Endothelial cell of umbilical vein (primary cell): ENCODE data around the gene GPX1. TPM values are rescaled to one million over a fixed set of nuclear protein-coding genes. Genes with fewer than 3 reads are reported as not detected.
"Not testable (repeated sequence)": the region's sequence is repeated elsewhere in the genome, so short reads cannot be mapped to it uniquely, and the experiment has no call there.

Experiments used
- BruUV-seq: library from RNA; stranded (reverse); fragments of 400-500 nt; replicated peaks from 2 replicates; lab custom pipeline; 2021; lab: Mats Ljungman, UMichigan
- CTCF ChIA-PET: fragments of 300-600, 350-600 bp; sonication (Branson Sonifier 250); formaldehyde crosslinking; loops from one replicate; lab custom pipeline; 2021; ENCODE audit warnings: antibody characterized with exemption, inconsistent platforms; lab: Charles Lee
- POLR2A ChIA-PET: fragments of 300-600, 350-600 bp; sonication (Branson Sonifier 250); formaldehyde crosslinking; loops from one replicate; lab custom pipeline; 2021; ENCODE audit warnings: antibody characterized with exemption, inconsistent platforms; lab: Charles Lee
- DNase-seq: peaks from one replicate; pipeline ENCODE4 v3.0.0-alpha.2; 2011; ENCODE audit warnings: low read depth, low spot score
- FAIRE-seq: peaks from 2 replicates; lab custom pipeline; 2011; peaks lifted over from hg19 to GRCh38; lab: Jason Lieb, UNC
- H2AFZ ChIP-seq: 2 replicates; pipeline ENCODE4 v1.6.0; 2012; ENCODE audit warnings: low read depth, low read length, control low read depth, inconsistent platforms
- H3K27ac ChIP-seq: 2 replicates; pipeline ENCODE4 v1.5.1; 2011; ENCODE audit warnings: low read depth, mild to moderate bottlenecking, control low read depth, low read length, moderate library complexity; ENCODE audit not compliant: insufficient read depth
- H3K27me3 ChIP-seq, 2 experiments: 2 replicates each; pipeline versions ENCODE4 v1.6.0 to v1.6.1; 2011; ENCODE audit warnings: low read length in 2 of 2, mixed read lengths in 1 of 2; ENCODE audit not compliant: control insufficient read depth in 2 of 2, insufficient read depth in 2 of 2
- H3K36me3 ChIP-seq, 2 experiments: 2 replicates in 1 of 2; 3 replicates in 1 of 2; pipeline ENCODE4 v1.5.1; 2011; ENCODE audit warnings: low read length in 2 of 2, mild to moderate bottlenecking in 1 of 2, moderate library complexity in 1 of 2; ENCODE audit not compliant: control insufficient read depth in 2 of 2, insufficient read depth in 2 of 2; ENCODE audit errors: extremely low read depth in 1 of 2
- H3K4me1 ChIP-seq: 3 replicates; pipeline ENCODE4 v1.5.1; 2011; ENCODE audit warnings: mild to moderate bottlenecking, low read length; ENCODE audit not compliant: control insufficient read depth, insufficient read depth; ENCODE audit errors: extremely low read depth
- H3K4me2 ChIP-seq: 2 replicates; pipeline ENCODE4 v1.6.1; 2011; ENCODE audit warnings: low read length, control low read depth, mixed read lengths; ENCODE audit not compliant: insufficient read depth
- H3K4me3 ChIP-seq, 3 experiments: fragments of 200-600 bp in 1 of 3; sonication (generic), shearing (Covaris generic) in 1 of 3; replicated peaks in 1 of 3; 2 replicates each; pipeline ENCODE4 v1.5.1; 2011 to 2016; ENCODE audit warnings: control low read depth in 3 of 3, low read length in 3 of 3, mild to moderate bottlenecking in 2 of 3, inconsistent platforms in 1 of 3, low read depth in 1 of 3, moderate library complexity in 1 of 3; ENCODE audit not compliant: insufficient read depth in 1 of 3
- H3K79me2 ChIP-seq: 2 replicates; pipeline ENCODE4 v1.6.0; 2012; ENCODE audit warnings: low read length, inconsistent platforms; ENCODE audit not compliant: control insufficient read depth, insufficient read depth
- H3K9ac ChIP-seq: replicated peaks from 2 replicates; pipeline ENCODE3; 2011; ENCODE audit warnings: low read length, control low read depth; ENCODE audit not compliant: insufficient read depth; ENCODE audit errors: extremely low read depth
- H3K9me1 ChIP-seq: replicated peaks from 3 replicates; pipeline ENCODE4 v1.6.0; 2011; ENCODE audit warnings: mild to moderate bottlenecking, low read length; ENCODE audit not compliant: control insufficient read depth, insufficient read depth; ENCODE audit errors: extremely low read depth
- H3K9me3 ChIP-seq: replicated peaks from 2 replicates; pipeline ENCODE4 v1.5.1; 2012; ENCODE audit warnings: low read length, inconsistent platforms; ENCODE audit not compliant: control insufficient read depth, insufficient read depth
- H4K20me1 ChIP-seq: replicated peaks from 2 replicates; pipeline ENCODE3; 2011; ENCODE audit warnings: mild to moderate bottlenecking, low read length; ENCODE audit not compliant: control insufficient read depth, insufficient read depth; ENCODE audit errors: extremely low read depth
- EZH2 ChIP-seq: IDR thresholded peaks from 2 replicates; pipeline ENCODE4 v1.6.1; 2012; ENCODE audit warnings: borderline replicate concordance, low read depth, mild to moderate bottlenecking, moderate library complexity, low read length, inconsistent platforms; ENCODE audit not compliant: severe bottlenecking
- FOS ChIP-seq: IDR thresholded peaks from 2 replicates; pipeline ENCODE4 v1.6.1; 2011; ENCODE audit warnings: mild to moderate bottlenecking, low read length, moderate library complexity, borderline replicate concordance; ENCODE audit not compliant: insufficient read depth
- GATA2 ChIP-seq: IDR thresholded peaks from 2 replicates; pipeline ENCODE4 v1.7.0; 2011; ENCODE audit warnings: low read depth, mild to moderate bottlenecking, moderate library complexity, mixed read lengths, low read length; ENCODE audit not compliant: insufficient read length, insufficient read depth
- JUN ChIP-seq: IDR thresholded peaks from 2 replicates; pipeline ENCODE4 v1.6.1; 2011; ENCODE audit warnings: borderline replicate concordance, low read depth; ENCODE audit not compliant: insufficient read length, insufficient read depth
- MAX ChIP-seq: IDR thresholded peaks from 2 replicates; pipeline ENCODE4 v1.6.1; 2011; ENCODE audit not compliant: insufficient read depth, insufficient read length
- POLR2A ChIP-seq: IDR thresholded peaks from 2 replicates; pipeline ENCODE4 v1.6.1; 2012; ENCODE audit warnings: low read depth, mild to moderate bottlenecking, control low read depth, low read length
- dilution Hi-C: fragments of 300-500 bp; cut with MboI; formaldehyde crosslinking; loops from one replicate; pipeline ENCODE4 v1.15.0; 2019; ENCODE audit warnings: low sequenced_read_pairs; ENCODE audit not compliant: extremely low pct_ligation_motif_present
- intact Hi-C: fragments of 100-400 bp; cut with micrococcal nuclease; formaldehyde crosslinking; loops from one replicate; pipeline ENCODE4 v1.10.0; 2022
- polyA plus RNA-seq, 4 experiments: library from polyadenylated mRNA; depleted of rRNA in 3 of 4; stranded (reverse) in 3 of 4; unstranded in 1 of 4; fragments of >200 nt; gene quantifications; 2 replicates each; pipeline versions ENCODE4 v1.2.1 to v1.2.3, GENCODE V29; 2011 to 2012; ENCODE audit warnings: missing spikeins in 1 of 4
- total RNA-seq: library from RNA; stranded (reverse); gene quantifications from 2 replicates; pipeline ENCODE4 v1.2.3, GENCODE V29; 2021

The GPX1 gene
- total and polyA plus RNA-seq, 2 donors (not counting 3 experiments of a cell fraction or from before 2014, with no cell fraction given): 461 to 1,348 TPM

DNA sequence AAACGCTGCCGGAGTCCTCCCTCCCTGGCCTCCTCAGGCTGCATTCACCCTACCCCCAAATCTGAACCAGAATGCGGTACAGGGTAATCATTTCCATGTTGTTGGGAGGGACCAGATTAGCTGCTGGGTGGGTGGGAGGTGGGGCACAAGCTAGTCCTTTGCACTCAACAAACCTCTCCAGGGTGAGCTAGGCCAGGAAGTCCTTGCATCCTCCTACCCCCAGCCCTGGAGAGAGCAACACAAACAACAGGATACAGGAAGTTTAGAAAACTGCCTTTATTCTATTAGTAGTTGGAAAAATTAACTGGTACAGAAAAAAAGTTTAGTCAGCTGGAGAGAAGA, 702 bp upstream of the GPX1 start:
- Histone ChIP-seq H3K9me1 (no peaks in the 10 kb centered on the region), H3K4me1 (peaks cover 31% of the 10 kb centered on the region), H3K9ac (peak overlapping the region; percentile 32), H4K20me1 (no peaks in the 10 kb centered on the region), H3K27me3 (no peaks in the 10 kb centered on the region), H3K4me3 (peak overlapping the region in 1 of 3 experiments; percentile 20), H2AFZ (no peak overlapping the region), H3K4me2 (peak overlapping the region; percentile 67), H3K36me3 (peaks cover 15 to 22% of the 10 kb centered on the region in 2 experiments), H3K9me3 (no peaks in the 10 kb centered on the region), H3K27ac (peak overlapping the region; percentile 66), H3K79me2 (peaks cover 29% of the 10 kb centered on the region)
- intact Hi-C loops (loop anchor here (1.0 kb wide), 3 partner anchors 14 to 53 kb away; partner anchors contain the start of genes TCTA and USP4), dilution Hi-C loops (no loop called here)
- no peak for TF ChIP-seq POLR2A
- no peak for TF ChIP-seq EZH2
- no peak for TF ChIP-seq MAX
- TF ChIP-seq GATA2: no peak
- FAIRE-seq (peak; percentile 84), DNase-seq (peak; percentile 79)
- CTCF ChIA-PET: interaction anchor here (0.9 to 8.2 kb wide), 9 partner anchors 11 to 188 kb away, joined by 3 to 68 read pairs (median 4); partner anchors contain the start of genes KLHDC8B, NICN1, RHOA and TCTA
- POLR2A ChIA-PET: interaction anchor here (0.8 to 3.7 kb wide), 3 partner anchors 14 to 70 kb away, joined by 4 to 39 read pairs (median 9); partner anchors contain the start of genes NICN1 and USP4
- BruUV-seq: TSS peak; percentile 79

DNA sequence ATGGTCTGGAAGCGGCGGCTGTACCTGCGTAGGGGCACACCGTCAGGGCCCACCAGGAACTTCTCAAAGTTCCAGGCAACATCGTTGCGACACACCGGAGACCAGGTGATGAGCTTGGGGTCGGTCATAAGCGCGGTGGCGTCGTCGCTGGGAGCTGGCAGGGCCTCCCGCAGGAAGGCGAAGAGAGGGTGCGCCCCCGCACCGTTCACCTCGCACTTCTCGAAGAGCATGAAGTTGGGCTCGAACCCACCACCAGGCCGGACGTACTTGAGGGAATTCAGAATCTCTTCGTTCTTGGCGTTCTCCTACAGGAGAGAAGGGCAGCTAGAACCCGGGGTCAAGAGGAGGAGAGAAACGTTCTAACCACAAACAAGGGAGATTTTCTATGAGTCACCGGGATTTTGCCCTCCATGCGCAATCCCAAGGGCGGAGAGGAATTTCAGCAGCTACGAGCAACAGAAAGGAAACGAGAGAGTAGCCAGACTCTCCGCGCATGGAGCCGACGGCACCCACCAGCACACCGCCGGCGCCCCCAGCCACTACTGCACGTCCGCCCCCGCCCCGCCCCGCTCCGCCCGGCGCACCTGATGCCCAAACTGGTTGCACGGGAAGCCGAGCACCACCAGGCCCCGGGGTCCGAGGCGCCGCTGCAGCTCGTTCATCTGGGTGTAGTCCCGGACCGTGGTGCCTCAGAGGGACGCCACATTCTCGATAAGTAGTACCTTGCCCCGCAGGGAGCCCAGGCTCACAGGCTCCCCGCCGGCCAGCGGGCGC, 523 bp downstream of the GPX1 start:
- H3K9me1 ChIP-seq, H3K27me3 ChIP-seq, H4K20me1 ChIP-seq, dilution Hi-C loops, H3K9me3 ChIP-seq, H2AFZ ChIP-seq: not testable (repeated sequence)
- Histone ChIP-seq H3K9ac (peak overlapping the region; percentile 81), H3K4me2 (peak overlapping the region; percentile 45), H3K27ac (peak overlapping the region; percentile 60), H3K79me2 (peaks cover 22% of the 10 kb centered on the region), H3K36me3 (peaks cover 13% of the 10 kb centered on the region in 2 experiments), H3K4me1 (peaks cover 32% of the 10 kb centered on the region), H3K4me3 (peak overlapping the region; percentile 25 to 76 (median 71))
- FAIRE-seq: peak; percentile 66
- peak; percentile 52 for TF ChIP-seq FOS
- peak; percentile 38 for TF ChIP-seq JUN
- DNase-seq: peak; percentile 82
- POLR2A ChIA-PET: interaction anchor here (0.5 to 3.7 kb wide), 6 partner anchors 13 to 91 kb away, joined by 3 to 39 read pairs (median 4); partner anchors contain the start of genes RHOA and USP4
- CTCF ChIA-PET: interaction anchor here (0.7 to 8.2 kb wide), 4 partner anchors 13 to 91 kb away, joined by 3 to 68 read pairs (median 4); partner anchors contain the start of genes RHOA and USP4
- TSS peak; percentile 59 for BruUV-seq
- intact Hi-C loops: loop anchor here (1.0 kb wide), 3 partner anchors 12 to 55 kb away; partner anchors contain the start of genes TCTA and USP4

DNA sequence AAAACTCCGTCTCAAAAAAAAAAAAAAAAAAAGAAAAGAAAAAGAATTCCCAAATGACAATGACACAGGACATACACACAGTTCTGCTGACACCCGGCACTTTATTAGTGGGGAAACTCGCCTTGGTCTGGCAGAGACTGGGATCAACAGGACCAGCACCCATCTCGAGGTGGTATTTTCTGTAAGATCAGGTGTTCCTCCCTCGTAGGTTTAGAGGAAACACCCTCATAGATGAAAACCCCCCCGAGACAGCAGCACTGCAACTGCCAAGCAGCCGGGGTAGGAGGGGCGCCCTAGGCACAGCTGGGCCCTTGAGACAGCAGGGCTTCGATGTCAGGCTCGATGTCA, 1.1 kb downstream of the GPX1 start:
- H4K20me1 ChIP-seq, H3K9me3 ChIP-seq, dilution Hi-C loops, H3K9me1 ChIP-seq, BruUV-seq, H2AFZ ChIP-seq, FAIRE-seq, DNase-seq, H3K27me3 ChIP-seq, intact Hi-C loops: not testable (repeated sequence)
- peak overlapping the region; percentile 60 for H3K27ac ChIP-seq
- peaks cover 7 to 10% of the 10 kb centered on the region in 2 experiments for H3K36me3 ChIP-seq
- ChIA-PET CTCF (interaction anchor here (0.7 to 8.2 kb wide), 3 partner anchors 12 to 92 kb away, joined by 3 to 68 read pairs (median 5); partner anchors contain the start of gene USP4), POLR2A (interaction anchor here (0.5 to 3.7 kb wide), 6 partner anchors 12 to 92 kb away, joined by 3 to 39 read pairs (median 4); partner anchors contain the start of genes RHOA and USP4)
- peak overlapping the region; percentile 45 for H3K4me2 ChIP-seq
- H3K4me1 ChIP-seq: peaks cover 38% of the 10 kb centered on the region
- H3K9ac ChIP-seq: peak overlapping the region; percentile 81
- peak overlapping the region; percentile 25 to 76 (median 71) for H3K4me3 ChIP-seq
- peaks cover 18% of the 10 kb centered on the region for H3K79me2 ChIP-seq
